GM21360 (cell line): Measurements from ENCODE around the gene EIF1.
"Not testable (repeated sequence)": the region's sequence is repeated elsewhere in the genome, so short reads cannot be mapped to it uniquely, and the experiment has no call there.

Experiments used
- ATAC-seq: cut with Tn5 transposase; IDR thresholded peaks from one replicate; pipeline ENCODE4 v1.9.1; 2021; ENCODE audit warnings: mild to moderate bottlenecking, moderate library complexity; ENCODE audit not compliant: unreplicated experiment

Gene EIF1

GRCh38 chr17:41697122-41697962, 8.7 kb downstream of the EIF1 start:
- no peak for ATAC-seq

GRCh38 chr17:41700843-41701242, 12.2 kb downstream of the EIF1 start:
- ATAC-seq: not testable (repeated sequence)

- ATAC-seq: no peak
Measured at GRCh38 chr17:41702712-41703111, 14.0 kb downstream of the EIF1 start.

GRCh38 chr17:41705271-41705991, 16.7 kb downstream of the EIF1 start:
- ATAC-seq: no peak

DNA sequence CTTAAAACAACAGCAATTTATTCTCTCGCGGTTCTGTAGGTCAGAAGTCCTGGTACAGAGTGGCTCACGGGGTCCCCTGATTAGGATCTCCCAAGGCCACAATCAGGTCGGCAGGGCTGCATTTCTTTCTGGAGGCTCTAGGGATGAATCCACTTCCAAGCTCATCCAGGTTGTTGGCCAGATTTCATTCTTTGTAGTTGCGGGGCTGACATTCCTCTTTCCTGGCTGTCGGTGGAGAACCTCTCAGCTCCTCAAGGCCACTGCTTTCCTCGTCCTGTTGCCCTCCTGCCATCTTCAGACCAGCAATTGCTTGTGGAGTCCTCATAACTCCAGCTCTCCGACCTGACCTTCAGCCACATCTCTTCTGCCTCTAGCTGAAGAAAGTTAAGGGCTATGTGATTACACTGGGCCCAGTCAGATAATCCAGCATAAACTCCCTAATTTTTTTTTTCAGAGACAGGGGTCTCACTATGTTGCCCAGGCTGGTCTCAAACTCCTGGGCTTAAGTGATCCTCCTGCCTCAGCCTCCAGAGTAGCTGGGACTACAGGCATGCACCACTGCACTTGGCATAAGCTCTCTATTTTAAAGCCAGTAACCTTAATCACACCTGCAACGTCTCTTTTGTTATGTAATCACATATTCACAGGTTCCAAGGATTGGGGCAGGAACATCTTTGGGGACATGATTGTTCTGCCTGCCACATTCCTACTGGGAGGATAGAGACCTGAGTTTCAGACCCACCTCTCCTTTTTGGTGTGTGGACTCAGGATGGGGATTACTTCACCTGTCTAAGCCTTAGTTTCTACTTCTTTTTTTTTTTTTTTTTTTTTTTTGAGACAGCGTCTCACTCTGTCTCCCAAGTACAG, 19.4 kb downstream of the EIF1 start:
- no peak for ATAC-seq

DNA sequence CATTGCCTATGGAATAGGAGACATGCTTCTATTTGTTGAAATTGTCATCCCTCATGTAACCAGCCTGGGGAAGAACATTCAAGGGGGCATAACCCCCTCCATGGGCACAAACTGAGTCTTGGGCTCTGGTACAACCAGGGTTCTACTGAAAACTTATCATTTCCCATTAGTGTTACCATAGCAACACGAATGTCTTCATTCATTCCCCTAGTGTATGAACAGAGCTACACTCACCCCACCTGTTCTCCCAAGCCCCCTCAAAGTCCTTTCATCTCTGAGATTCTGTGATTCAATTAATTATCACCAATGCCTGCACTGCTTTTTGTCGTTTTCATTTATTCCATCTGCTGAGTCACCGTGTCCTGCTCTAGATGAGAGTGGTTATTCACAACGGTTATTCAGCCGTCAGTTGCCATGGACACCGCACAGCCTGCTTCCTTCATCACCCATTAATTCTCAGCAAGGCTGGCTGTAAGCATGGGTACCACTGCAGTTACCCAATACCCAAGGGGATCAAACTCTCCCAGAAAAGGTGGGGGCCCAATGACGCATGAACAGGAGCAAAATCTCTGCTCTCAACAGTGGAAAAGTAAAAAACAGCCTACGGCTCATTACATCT, 21.9 kb downstream of the EIF1 start:
- no peak for ATAC-seq

DNA sequence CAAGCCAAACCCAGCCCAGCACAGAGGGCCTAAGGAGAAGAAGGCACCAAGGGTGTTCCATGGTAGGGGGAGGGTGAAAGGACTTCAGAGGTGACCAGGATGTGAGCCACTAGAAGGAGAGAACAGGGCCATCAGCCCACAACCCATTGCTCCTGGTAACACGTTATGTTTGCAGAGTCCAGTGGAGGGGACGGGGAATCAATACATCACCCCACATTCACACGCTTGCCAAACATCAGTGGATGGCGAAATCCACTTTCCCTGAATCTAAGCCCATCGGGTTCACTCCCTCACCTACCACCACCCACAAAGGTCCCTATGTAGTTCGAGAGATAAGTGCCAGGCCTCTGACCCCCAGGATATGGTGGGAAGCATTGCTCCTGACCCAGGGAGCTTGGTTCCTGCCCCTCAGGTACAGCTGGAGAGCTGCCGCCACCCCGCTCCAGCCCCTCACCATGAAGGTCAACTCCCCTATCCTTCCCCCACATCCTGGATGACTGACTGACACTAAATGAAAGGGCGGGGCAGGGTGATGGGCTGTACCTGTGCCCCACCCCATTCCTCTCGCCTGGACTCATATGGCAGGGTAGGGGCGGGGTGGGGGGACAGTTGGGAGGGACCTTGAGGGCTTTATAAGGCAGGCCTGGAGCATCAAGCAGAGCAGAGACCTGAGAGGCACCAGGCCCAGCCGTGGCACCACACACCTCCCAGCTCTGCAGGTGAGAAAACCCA, 23.1 kb downstream of the EIF1 start, which contains the start of gene GAST:
Gene GAST, plus strand, starts transcription at position 663 of the 732 bp plus-strand sequence. CDS start 3,106 bp downstream, outside the sequence.
- ATAC-seq: no peak

GRCh38 chr17:41717408-41718286, 29.0 kb downstream of the EIF1 start:
- ATAC-seq: no peak

DNA sequence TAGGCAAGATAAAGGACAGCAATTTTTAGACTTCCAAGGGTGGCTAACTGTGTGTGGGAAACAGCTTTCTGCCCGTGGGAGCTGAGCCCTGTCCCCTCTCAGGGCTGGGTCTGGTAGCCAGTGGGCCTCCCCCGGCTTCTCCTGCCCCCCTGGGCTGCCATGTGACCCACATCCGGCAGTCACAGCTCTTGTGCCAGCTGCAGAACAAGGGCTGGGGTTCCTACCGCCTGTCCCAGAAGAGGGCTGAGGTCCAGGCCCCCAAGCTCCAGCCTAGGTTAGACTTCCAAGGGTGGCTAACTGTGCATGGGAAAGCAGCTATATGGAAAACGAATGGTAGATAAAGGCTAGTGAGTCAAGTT, 29.6 kb downstream of the EIF1 start:
- ATAC-seq: no peak

- ATAC-seq: no peak
Measured at GRCh38 chr17:41722231-41722630, 33.5 kb downstream of the EIF1 start.

GRCh38 chr17:41723801-41724475, 35.3 kb downstream of the EIF1 start:
- ATAC-seq: no peak

DNA sequence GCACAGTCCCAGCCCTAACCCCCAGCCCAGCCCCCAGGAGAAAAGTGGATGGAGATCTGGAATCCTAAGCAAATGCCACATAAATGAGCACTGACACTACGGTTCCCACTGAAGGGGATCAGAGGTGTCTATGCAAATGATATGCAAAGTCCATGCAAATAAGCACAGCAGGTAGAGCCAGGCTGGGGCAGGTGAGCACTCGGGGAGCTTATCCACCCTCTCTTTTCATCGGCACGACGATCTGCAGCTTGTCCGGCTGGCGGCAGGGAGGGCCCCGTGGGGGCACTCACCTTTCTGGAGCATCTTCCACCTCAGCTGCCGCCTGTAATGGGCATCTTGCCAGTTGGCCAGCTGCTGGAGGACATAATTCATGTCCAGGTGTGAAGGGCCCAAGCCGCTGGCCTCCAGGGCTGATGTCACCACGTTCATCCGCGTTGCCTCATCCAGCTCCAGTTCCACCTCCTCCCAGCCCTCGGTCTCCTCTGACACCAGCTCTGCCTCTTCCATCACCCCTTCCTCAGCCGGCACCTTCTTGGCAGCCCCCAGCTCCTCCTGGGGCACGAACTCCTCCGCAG, 35.9 kb downstream of the EIF1 start:
- no peak for ATAC-seq

- no peak for ATAC-seq
Measured at GRCh38 chr17:41725134-41725533, 36.4 kb downstream of the EIF1 start.

GRCh38 chr17:41728056-41728455, 39.4 kb downstream of the EIF1 start:
- ATAC-seq: no peak

- no peak for ATAC-seq
Measured at GRCh38 chr17:41730479-41730878, 41.8 kb downstream of the EIF1 start.

DNA sequence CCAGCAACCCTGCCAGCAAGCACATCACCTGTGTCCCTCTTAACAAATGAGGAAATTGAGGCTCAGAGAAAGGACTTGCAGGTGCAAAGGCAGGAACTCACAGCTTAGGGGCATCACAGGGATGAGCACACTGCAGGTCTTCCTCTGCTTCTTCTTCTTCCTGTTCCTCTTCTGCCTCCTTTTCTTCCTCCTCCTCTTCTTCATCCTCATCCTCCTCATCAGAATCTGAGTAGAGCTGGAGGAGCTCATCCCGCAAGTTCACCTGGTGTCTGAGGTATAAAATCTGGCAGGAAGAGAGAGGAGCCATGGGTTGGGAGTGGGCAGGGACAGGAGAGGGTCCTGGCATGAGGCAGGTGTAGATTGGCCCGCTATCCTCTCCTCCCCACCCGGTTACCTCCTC, 43.2 kb downstream of the EIF1 start:
- no peak for ATAC-seq

DNA sequence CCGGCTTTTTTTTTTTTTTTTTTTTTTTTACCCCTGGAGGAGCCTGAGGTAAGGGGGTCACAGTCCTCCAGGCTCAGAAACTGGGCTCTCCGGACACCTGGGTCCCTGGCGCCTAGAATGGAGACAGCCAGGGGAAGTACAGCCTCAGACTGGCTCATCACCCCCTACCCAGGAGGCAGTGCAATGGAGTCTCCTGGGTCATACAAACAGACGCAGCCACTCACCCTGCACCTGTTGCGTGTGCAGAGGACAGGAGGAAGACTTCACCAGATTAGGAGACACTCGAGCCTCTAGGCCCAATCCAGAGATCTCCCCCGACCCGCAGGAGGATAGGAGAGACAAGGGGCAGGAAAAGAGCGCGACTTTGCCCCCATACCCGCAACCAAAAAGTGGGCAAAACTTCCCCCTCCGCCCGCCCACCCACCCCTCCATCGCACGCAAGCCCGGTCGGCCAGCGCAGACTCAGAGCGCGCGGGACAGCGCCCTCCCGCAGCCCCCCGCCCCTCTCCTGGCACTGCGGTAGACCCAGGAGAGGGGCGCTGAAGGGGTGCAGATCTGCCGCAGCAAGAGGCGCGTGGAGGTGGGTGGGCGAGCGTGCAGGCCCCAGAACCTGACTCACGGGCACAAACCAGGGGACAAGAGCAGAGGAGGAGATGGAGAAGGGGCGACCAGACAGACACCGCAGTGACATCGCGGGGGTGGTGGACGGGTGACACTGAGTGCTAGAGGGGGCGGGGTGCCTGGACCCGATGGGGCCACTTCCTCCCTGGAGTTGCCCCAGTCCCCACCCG, 44.9 kb downstream of the EIF1 start:
- ATAC-seq: no peak
